GM19324 (cell line): ENCODE data around the gene PLEKHJ1.
"Not testable (repeated sequence)": the region's sequence is repeated elsewhere in the genome, so short reads cannot be mapped to it uniquely, and the experiment has no call there.

Experiments
- ATAC-seq: cut with Tn5 transposase; IDR thresholded peaks from one replicate; pipeline ENCODE4 v1.9.1; 2021; ENCODE audit warnings: mild to moderate bottlenecking, moderate library complexity; ENCODE audit not compliant: unreplicated experiment, low FRiP score

Gene PLEKHJ1

GRCh38 chr19:2236314-2237050, at the start of gene PLEKHJ1, which contains the start of gene SF3A2:
PLEKHJ1 (minus strand) TSS chr19:2236329; CDS start chr19:2236248, 81 bp downstream.
SF3A2 (plus strand) TSS chr19:2236824; CDS start chr19:2243419, 6,595 bp downstream.
- ATAC-seq, result peak; percentile 85

- ATAC-seq, result no peak
Measured at GRCh38 chr19:2283835-2284507, 47.8 kb upstream of the PLEKHJ1 start.

- ATAC-seq, result no peak
Measured at GRCh38 chr19:2282862-2283237, 46.7 kb upstream of the PLEKHJ1 start.

GRCh38 chr19:2282062-2282861, 46.1 kb upstream of the PLEKHJ1 start, which contains the start of gene PEAK3:
PEAK3 (minus strand) TSS chr19:2282175; CDS start chr19:2280931, 1,244 bp downstream.
- no peak for ATAC-seq

- ATAC-seq, result not testable (repeated sequence)
Measured at GRCh38 chr19:2281265-2282061, 45.3 kb upstream of the PLEKHJ1 start.

GRCh38 chr19:2280633-2281264, 44.6 kb upstream of the PLEKHJ1 start:
- no peak for ATAC-seq

- ATAC-seq, result no peak
Measured at GRCh38 chr19:2278459-2279158, 42.5 kb upstream of the PLEKHJ1 start.

- ATAC-seq, result no peak
Measured at GRCh38 chr19:2277138-2277537, 41.0 kb upstream of the PLEKHJ1 start.

- no peak for ATAC-seq
Measured at GRCh38 chr19:2276429-2276986, 40.4 kb upstream of the PLEKHJ1 start.

- ATAC-seq, result no peak
Measured at GRCh38 chr19:2275588-2276428, 39.7 kb upstream of the PLEKHJ1 start.

- no peak for ATAC-seq
Measured at GRCh38 chr19:2274931-2275535, 38.9 kb upstream of the PLEKHJ1 start.

- no peak for ATAC-seq
Measured at GRCh38 chr19:2274185-2274711, 38.1 kb upstream of the PLEKHJ1 start.

- no peak for ATAC-seq
Measured at GRCh38 chr19:2273356-2274184, 37.4 kb upstream of the PLEKHJ1 start.

- ATAC-seq, result no peak
Measured at GRCh38 chr19:2271234-2272103, 35.3 kb upstream of the PLEKHJ1 start.

- ATAC-seq, result no peak
Measured at GRCh38 chr19:2270423-2271233, 34.5 kb upstream of the PLEKHJ1 start.
